Activated CD4-positive, CD25-positive, alpha-beta regulatory T cell treated with anti-CD3 and anti-CD28 coated beads, Interleukin-2, amount 50 U/mL, for 24 hours (primary cell): Measurements from ENCODE around the gene SH2D5.

ENCODE experiments used
- ATAC-seq, 2 donors: fragments of 150-1000 bp; cut with Tn5 transposase; one replicate each; pipeline ENCODE4 v1.10.0; 2021; ENCODE audit warnings: mild to moderate bottlenecking in 1 of 2, moderate library complexity in 1 of 2

SH2D5 gene

DNA sequence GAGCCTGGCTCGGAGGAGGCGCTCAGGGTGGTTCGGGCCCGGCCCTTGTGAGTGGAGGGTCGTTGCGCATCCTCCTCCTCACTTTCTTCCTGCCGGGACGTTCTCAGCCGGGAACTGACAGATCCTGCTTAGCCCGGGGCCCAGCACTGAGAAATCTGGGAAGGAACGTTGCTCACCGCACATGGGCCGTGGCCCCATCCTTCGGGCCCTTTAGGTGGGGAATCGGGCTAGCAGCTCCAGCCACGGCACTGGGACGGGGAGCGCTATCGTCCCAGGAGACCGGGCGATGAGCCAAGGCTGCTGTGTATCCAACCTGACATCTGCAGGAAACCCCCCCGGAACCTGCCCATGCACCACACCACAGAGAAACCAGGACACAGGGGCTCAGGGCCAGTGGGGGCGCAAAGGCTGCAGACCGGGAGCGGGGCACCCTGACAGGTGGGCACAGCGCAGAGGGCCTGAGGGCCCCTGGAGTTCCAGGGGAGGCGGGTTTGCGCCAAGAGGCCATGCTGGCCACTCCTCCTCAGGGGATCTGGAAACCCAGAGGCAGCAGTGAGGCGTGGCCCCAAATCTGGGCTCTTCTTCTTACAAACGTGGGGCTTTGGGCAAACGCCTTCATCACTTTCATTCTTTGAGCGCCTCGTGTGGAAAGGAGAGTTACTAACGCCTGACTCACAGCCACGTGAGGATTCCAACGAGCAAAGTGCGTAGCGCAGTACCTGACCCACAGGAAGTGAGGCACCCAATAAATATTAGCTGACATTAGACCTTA lies at the start of gene SH2D5:
Gene SH2D5 (minus strand): TSS at position 116 of the 772 bp plus-strand sequence. CDS start 4,659 bp downstream, outside the sequence.
- ATAC-seq, result peak; percentile 85 to 88

DNA sequence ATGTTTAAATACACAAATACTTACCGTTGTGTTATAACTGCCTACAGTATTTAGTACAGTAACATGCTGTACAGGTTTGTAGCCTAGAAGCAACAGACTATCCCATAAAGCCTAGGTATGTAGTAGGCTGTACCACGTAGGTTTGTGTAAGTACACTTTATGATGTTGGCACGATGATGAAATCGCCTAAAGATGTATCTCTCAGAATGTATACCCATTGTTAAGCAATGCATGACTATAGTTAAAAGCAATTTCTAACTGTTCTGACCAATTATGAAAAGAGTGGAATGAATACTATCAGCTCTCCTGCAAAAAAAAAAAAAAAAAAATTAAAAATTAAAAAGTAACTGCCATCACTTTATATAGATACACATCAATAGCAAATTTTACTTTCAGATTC lies 43.2 kb upstream of the SH2D5 start:
- peak; percentile 48 to 82 for ATAC-seq

GRCh38 chr1:20771780-20772179 lies 39.3 kb upstream of the SH2D5 start:
- ATAC-seq, result no peak

- ATAC-seq, result no peak
Observed at GRCh38 chr1:20770314-20771087, 38.0 kb upstream of the SH2D5 start.

DNA sequence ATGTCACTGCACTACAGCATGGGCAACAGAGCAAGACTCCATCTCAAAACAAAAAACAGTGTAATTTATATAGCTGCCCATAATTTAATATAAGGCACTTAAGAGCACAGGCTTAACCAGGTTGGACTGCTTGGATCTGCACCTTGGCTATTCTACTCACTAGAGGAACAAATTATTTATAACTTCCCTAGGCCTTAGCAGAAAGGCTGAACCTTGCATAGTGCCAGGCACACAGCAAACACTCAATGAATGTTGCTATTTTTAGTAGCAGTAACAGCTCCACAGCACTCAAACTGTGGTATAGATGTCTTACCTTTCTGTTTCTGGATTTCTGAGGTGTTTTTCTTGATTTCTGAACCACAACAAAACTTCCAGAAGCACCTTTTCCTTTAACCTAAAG lies 34.8 kb upstream of the SH2D5 start:
- no peak for ATAC-seq

- no peak for ATAC-seq
Observed at GRCh38 chr1:20763417-20763816, 30.9 kb upstream of the SH2D5 start.

DNA sequence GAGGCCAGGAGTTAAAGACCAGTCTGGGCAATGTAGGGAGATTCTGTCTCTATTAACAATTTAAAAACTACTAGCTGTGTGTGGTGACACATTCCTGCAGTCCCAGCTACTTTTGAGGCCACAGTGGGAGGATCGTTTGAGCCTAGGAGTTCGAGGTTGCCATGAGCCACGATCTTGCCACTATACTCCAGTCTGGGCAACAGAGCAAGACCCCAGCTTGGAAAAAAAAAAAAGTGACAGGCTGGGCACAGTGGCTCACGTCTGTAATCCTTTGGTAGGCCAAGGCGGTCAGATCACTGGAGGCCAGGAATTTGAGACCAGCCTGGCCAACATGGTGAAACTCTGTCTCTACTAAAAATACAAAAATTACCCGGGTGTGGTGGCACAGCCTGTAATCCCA lies 27.8 kb upstream of the SH2D5 start:
- ATAC-seq, result no peak

DNA sequence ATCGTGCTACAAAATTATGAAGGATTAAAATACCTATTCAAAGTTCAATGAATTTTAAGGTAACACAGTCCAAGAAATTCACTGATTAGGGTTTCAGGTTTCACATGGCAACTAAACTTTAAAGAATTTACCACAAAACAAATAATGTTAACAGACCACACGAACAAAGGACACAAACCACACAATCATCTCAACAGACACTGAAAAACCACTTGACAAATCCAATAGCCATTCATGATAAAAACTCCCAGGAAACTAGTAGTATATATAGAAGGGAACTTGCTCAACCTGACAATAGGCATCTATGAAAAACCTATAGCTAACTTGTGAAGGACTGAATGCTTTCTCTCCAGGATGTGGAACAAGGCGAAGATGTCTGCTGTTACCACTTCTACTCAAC lies 21.1 kb upstream of the SH2D5 start:
- ATAC-seq, result no peak

DNA sequence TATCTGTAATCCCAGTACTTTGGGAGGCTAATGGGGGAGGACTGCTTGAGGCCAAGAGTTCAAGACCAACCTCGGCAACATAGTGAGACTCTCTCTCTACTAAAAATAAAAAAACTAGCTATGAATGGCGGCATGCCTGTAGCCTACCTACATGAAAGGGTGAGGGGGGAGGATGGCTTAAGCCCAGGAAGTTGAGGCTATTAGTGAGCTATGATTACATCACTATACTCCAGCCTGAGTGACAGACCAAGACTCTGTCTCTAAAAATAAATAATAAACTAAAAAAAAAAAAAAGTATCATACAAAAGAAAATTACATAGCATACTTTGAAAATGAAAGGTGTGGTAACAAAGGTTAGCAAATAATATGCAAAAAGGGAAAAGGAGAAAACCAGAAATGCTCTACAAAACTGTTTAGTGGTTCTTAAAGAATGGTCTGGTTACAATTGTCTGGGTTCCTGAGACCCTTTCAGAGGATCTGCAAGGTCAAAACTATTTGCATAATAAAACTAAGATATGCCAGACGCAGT lies 19.0 kb upstream of the SH2D5 start:
- ATAC-seq, result no peak

- ATAC-seq, result no peak
Observed at GRCh38 chr1:20742671-20743070, 10.2 kb upstream of the SH2D5 start.

GRCh38 chr1:20740781-20741180 lies 8.3 kb upstream of the SH2D5 start:
- no peak for ATAC-seq

DNA sequence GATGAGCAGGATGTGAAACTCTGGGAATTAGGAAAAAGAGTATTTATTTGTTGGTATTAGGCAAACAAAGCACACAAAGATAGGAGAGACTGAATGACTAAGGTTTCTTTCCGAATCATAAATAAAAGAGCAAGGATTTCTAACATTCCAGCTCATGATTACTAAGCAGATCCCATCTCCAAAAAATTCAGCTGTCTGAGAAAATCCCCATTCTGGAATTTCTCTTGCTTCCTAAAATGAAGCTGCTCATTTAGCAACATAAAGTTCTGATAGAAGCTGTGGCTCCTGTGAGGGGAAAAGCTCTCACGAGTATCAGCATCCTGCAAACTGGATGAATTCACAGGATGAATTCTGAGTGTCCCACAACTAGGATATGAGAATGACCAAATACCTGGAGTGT lies 6.7 kb upstream of the SH2D5 start:
- ATAC-seq, result no peak

- no peak for ATAC-seq
Observed at GRCh38 chr1:20735581-20736111, 3.1 kb upstream of the SH2D5 start.

DNA sequence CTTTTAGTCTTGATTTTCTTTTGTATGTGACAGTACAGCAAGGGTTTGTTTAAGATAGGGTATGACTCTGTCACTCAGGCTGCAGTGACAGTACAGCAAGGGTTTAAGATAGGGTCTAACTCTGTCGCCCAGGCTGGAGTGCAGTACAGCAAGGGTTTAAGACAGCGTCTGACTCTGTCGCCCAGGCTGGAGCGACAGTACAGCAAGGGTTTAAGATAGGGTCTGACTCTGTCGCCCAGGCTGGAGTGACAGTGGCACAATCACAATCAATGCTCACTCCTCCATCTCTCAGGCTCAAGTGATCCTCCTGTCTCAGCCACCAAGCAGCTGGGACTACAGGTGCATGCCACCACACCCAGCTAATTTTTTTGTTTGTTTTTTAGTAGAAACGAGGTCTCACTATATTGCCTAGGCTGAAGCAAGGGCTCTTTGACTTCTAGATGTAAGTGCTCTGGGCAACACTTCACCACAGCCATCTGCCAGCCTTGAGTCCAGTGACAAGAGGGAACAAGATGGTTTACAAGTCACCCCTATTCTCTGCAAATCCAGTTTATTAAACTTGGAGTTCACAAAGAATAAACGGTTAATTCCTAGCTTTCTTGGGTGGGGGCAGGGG lies 965 bp upstream of the SH2D5 start:
- no peak for ATAC-seq

DNA sequence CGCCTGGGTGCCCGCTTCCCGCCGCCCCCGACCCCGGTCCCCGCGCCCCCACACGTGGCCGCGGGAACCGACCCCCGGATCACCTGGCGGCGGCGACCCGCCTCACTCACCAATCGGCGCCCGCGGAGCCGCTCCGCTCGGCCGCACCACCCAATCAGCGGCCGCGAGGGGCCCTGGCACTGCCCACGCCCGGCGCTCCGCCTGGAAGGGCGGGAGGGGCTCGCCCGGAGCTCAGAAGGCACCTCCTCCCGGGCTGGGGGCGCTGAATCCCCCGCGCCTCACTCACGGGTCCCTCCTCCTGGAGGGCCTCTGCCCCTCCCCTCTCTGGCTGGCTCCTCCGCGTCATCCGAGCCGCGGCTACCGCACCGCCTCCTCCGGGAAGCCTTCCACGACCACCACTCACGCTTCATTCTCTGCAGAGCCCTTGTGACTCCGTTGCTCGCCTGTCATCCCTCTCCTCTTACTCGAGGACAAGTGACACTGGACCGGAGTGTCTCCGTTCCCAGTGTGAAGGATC lies 374 bp downstream of the SH2D5 start:
- peak; percentile 56 to 71 for ATAC-seq

DNA sequence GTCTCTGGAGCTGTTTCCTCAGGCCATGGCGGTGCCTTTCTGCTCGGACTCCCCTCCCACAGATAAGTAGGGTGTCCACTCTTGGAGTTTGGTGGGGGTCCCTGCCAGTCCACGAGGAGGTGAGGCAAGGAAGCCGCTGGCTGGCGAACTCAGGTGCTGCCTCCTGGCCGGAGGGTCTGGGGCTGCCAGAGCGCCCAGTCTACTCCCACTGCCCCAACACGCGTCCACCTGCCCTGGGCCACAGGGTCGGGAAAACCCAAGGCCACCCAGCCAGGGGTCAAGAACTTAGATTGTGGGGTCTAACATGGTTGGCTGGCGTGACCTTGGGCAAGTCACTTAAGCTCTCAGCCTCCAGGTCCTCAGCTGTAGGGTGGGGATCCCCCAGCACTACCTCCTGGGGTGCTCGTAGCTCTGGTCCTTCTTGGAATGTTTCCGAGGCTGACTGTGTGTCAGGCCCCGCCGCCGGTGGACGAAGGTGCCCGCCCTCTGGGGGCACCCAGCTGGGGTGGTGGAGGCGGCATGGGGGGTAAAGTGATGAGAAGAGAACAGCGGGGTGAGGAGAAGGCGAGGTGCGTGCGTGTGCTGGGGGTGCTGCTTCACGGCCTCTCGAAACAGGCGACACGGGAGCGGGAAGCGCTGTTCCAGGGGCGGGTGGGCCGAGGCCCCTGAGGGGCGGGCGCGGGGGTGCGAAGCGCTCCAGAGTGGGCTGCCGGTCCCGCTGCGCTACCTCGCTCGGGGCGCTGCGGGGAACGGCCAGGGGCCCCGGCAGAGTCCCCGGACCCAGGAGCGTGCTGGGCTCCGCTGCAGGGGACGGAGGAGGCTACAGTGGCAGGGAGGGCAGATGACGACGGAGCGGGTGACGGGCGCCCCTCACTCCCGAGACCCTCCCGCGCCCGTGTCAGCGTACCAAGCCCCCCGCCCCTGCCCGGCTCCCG lies 1.2 kb downstream of the SH2D5 start:
- no peak for ATAC-seq

GRCh38 chr1:20730690-20731056 lies 1.8 kb downstream of the SH2D5 start:
- ATAC-seq, result no peak

- ATAC-seq, result no peak
Observed at GRCh38 chr1:20729990-20730689, 2.4 kb downstream of the SH2D5 start.

DNA sequence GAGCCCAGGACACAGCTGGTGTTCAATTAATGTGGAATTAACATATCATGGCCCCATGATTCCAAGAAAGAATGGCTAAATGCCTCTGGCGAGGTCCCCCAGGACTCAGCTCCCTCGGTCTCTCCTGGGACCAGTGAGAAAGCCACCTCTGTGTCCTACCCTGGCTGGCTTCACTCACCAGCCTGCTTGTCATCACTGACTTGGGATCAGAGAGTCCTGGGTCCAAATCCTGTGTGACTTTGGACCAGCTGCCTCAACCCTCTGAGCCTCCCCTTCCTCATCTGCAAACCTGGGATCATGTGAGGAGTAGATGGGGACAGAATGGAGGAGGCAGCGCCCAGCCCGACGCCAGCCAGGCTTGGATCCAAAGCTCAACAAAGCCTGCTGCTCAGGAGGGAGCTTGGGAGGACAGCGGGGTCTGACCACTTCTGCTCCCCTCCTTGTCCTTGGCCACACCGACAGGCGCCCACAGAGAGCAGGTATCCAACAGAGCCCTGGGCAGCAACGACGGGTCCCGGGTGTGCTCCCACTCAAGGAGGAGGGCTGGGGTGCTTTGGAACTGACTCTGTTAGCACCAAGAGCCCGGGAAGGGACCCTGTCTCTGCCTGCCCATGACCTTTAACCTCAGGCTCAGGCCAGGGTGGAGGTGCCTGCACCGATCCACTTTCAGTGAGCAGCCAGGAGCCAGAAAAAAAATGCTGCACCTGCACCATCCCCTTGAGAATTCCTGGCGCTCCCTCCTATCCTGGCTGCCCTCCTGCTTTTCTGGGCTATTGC lies 3.2 kb downstream of the SH2D5 start:
- ATAC-seq, result no peak
